Astrocyte of the hippocampus (primary cell): Measurements from ENCODE around the gene NMRK2.
"Not testable (repeated sequence)": the region's sequence is repeated elsewhere in the genome, so short reads cannot be mapped to it uniquely, and the experiment has no call there.

Source experiments
- DNase-seq: peaks from one replicate; pipeline ENCODE4 v3.0.0; 2011; ENCODE audit warnings: low read depth, low spot score

NMRK2 gene, protein sequence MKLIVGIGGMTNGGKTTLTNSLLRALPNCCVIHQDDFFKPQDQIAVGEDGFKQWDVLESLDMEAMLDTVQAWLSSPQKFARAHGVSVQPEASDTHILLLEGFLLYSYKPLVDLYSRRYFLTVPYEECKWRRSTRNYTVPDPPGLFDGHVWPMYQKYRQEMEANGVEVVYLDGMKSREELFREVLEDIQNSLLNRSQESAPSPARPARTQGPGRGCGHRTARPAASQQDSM

DNA sequence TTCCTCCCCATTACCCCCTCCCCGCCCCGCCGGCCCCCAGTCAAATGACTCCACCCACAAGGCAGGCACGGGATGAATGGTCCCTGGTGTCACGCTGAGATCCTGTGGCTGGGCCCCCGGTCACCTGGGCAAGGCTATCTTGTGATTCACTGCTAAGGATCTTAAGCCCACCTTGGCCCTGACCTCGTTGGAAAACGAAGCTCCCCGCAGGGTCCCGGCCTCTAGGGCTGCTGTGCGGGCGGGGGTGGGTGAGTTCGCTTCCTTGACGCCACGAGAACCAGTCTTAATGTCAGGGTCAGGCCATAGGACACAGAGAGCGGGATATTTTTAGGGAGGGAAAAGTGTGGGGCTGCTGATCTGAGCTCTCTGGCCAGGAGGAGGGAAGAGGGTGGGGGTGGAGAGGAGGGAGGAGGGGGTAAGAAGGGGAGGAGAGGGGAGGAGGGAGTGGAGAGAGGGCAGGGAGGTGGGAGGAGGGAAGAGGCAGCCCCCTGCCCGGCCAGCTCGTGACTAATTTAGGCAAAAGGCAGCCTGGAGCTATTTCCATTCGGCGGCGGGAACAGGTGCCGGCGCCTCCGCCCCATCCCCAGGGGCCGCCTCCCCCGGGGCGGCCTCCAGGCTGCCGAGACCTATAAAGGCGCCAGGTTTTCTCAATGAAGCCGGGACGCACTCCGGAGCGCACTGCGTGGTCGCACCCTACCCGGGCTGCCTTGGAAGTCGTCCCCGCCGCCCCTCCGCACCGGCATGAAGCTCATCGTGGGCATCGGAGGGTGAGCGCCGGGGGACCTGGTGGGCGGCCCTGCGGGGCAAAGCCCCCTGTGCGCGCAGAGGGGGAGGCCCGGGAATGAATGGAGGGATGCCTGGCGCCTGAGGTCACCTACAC lies at the start of gene NMRK2:
Gene NMRK2, plus strand, starts transcription at position 139 of the 880 bp plus-strand sequence. Its CDS starts 603 bp downstream, at position 742.
- DNase-seq: no peak

- no peak for DNase-seq
Measured at GRCh38 chr19:3890591-3890990, 42.3 kb upstream of the NMRK2 start.

GRCh38 chr19:3893509-3894179 lies 39.2 kb upstream of the NMRK2 start:
- no peak for DNase-seq

DNA sequence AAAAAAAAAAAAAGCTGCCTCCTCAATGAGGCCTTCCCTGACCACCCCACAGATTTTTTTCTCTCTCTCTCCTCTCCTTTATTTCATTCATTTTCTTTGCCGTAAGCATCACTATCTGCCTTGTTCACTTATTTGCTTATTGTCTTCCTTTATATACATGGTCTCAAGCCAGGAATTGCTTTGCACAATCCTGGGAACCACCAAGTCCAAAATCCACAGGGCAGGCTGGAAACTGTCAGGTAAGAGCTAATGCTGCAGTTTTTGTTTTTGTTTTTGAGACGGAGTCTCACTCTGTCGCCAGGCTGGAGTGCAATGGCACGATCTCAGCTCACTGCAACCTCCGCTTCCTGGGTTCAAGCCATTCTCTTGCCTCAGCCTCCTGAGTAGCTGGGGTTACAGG lies 37.9 kb upstream of the NMRK2 start:
- DNase-seq: not testable (repeated sequence)

DNA sequence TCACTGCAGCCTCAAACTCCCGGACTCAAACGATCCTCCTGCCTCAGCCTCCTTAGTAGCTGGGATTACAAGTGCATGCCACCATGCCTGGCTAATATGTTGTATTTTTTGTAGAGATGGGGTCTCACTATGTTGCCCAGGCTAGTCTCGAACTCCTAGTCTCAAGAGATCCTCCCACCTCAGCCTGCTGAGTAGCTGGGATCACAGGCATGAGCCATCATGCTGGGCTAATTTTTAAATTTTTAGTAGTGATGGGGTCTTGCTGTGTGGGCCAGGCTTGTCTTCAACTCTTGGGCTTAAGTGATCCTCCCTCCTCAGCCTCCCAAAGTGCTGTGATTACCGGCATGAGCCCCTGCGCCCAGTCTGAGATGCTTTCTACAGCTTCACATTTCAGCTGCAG lies 37.1 kb upstream of the NMRK2 start:
- DNase-seq: no peak

GRCh38 chr19:3897936-3898335 lies 34.9 kb upstream of the NMRK2 start:
- DNase-seq: no peak

GRCh38 chr19:3898426-3898825 lies 34.4 kb upstream of the NMRK2 start:
- DNase-seq: no peak

- DNase-seq: no peak
Measured at GRCh38 chr19:3899531-3900294, 33.2 kb upstream of the NMRK2 start.

GRCh38 chr19:3902317-3902973 lies 30.4 kb upstream of the NMRK2 start:
- no peak for DNase-seq

DNA sequence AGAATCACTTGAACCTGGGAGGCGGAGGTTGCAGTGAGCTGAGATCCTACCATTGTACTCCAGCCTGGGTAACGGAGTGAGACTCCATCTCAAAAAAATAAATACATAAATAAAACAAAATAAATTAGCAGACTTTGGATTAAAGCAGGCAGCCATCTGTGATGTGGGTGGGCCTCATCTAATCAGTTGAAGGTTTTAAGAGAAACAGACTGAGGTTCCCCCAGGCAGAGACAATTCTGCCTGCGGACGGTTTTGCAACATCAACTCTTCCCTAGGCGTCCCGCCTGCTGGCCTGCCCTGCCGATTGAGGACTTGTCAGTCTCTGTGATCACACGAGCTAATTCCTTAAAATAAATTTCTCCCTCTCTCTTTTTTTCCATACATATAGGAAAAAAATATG lies 28.6 kb upstream of the NMRK2 start:
- no peak for DNase-seq

DNA sequence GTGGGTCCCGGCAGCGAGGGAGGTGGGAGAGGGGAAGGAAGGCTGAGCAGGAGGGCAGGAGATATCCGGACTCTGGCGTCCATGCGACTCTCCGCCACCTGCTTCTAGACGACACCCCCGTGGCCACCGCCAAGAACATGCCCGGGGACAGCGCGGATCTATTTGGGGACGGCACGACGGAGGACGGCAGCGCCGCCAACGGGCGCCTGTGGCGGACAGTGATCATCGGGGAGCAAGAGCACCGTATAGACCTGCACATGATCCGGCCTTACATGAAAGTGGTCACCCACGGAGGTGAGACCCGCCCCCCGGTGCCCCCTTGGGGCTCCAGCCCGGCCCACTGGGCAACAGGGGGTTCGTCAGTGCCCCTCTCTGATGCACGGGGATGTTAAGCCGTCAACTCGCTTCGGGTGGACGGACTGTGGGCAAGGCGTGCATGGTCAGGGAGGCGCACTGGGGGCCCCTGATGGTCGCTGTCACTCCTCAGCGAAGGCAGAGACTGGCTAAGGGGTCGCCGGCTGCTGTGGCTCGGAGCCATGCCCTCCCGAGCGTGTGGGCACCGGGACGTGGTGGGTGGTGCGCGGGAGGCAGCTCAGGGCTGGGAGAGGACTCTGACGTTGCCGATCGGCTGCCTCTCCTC lies 25.1 kb upstream of the NMRK2 start:
- DNase-seq: no peak

- DNase-seq: no peak
Measured at GRCh38 chr19:3908266-3909054, 24.4 kb upstream of the NMRK2 start.

DNA sequence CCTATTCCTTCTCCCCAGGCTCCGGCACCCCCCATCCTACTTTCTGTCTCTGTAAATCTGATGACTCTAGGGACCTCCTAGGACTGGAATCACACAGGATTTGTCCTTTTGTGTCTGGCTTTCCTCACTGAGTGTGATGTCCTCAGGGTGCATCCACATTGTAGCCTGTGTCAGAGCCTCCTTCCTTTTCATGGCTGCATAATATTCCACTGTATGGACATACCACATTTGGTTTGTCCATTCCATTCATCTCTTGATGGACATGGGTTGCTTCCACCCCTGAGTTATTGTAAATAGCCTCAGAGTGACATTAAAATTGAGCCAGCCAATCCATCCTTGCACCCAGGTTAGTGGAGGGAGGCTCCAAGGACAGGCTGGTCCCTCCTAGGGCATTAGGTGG lies 22.8 kb upstream of the NMRK2 start:
- no peak for DNase-seq

GRCh38 chr19:3914199-3914598 lies 18.7 kb upstream of the NMRK2 start:
- no peak for DNase-seq

GRCh38 chr19:3916033-3916432 lies 16.8 kb upstream of the NMRK2 start:
- DNase-seq: no peak

DNA sequence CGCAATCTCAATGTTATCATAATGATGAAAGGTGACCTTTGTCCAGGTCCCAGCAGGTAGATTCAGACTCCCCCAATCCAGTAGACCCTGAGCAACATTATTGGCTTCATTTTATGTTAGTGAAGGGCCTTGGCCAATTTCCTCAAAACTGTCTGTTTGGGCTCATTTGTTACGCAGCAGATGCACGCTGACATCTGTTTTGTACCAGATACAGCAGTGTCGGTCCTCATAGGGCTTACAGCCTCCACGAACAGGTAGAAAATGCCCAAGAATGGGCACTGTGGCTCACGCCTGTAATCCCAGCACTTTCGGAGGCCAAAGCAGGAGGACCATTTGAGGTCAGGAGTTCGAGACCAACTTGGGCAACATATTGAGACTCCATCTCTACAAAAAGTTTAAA lies 13.1 kb upstream of the NMRK2 start:
- no peak for DNase-seq

DNA sequence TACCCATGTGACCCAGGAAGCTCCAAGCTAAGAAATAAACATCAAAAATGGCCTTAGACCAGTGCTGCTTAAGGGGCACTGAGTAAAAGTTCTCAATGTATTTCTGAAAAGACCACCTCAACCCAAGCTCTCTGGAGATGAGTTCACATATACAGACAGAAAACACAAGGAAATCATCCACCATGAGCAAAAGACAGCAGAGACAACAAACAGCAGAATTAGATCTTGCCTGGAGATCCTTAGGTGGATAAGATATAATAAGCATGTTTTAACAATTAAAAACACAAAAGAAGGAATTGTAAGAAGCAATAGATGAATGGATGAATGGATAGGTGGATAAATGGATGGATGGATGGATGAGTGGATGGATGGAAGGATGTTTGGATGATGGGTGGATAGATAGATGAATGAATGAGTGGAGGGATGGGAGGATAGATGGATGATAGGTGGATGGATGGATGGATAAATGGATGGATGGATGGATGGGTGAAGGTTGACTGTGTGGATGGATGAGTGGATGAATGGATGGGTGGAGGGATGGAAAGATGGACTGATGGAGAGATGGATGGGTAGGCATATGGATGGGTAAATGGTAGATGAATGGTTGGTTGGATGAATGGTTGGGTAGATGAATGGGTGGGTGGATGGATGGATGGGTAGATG lies 9.6 kb upstream of the NMRK2 start:
- DNase-seq: no peak

GRCh38 chr19:3923912-3924311 lies 9.0 kb upstream of the NMRK2 start:
- no peak for DNase-seq

GRCh38 chr19:3931041-3931440 lies 1.8 kb upstream of the NMRK2 start:
- no peak for DNase-seq
